ENCODE data around the gene BCAS3.

BCAS3 gene

GRCh38 chr17:61211236-61211635 lies 533.6 kb downstream of the BCAS3 start:
- no peak for DNase-seq

- no peak for DNase-seq
Measured at GRCh38 chr17:61212655-61213054, 535.0 kb downstream of the BCAS3 start.

GRCh38 chr17:61214753-61215152 lies 537.1 kb downstream of the BCAS3 start:
- no peak for DNase-seq

GRCh38 chr17:61216066-61216465 lies 538.4 kb downstream of the BCAS3 start:
- DNase-seq = no peak

- DNase-seq = no peak
Measured at GRCh38 chr17:61217878-61218437, 540.3 kb downstream of the BCAS3 start.

GRCh38 chr17:61218438-61218837 lies 540.8 kb downstream of the BCAS3 start:
- DNase-seq = no peak

GRCh38 chr17:61219460-61219859 lies 541.8 kb downstream of the BCAS3 start:
- no peak for DNase-seq

- DNase-seq = no peak
Measured at GRCh38 chr17:61221181-61221580, 543.5 kb downstream of the BCAS3 start.

GRCh38 chr17:61221597-61222471 lies 544.2 kb downstream of the BCAS3 start:
- DNase-seq = no peak

- DNase-seq = no peak
Measured at GRCh38 chr17:61223725-61224124, 546.1 kb downstream of the BCAS3 start.

GRCh38 chr17:61225178-61225882 lies 547.7 kb downstream of the BCAS3 start:
- DNase-seq = no peak

- DNase-seq = no peak
Measured at GRCh38 chr17:61227866-61228265, 550.2 kb downstream of the BCAS3 start.

GRCh38 chr17:61230461-61230860 lies 552.8 kb downstream of the BCAS3 start:
- no peak for DNase-seq

- no peak for DNase-seq
Measured at GRCh38 chr17:61230972-61231820, 553.5 kb downstream of the BCAS3 start.

GRCh38 chr17:61232871-61233270 lies 555.2 kb downstream of the BCAS3 start:
- no peak for DNase-seq

- DNase-seq = no peak
Measured at GRCh38 chr17:61233991-61234750, 556.5 kb downstream of the BCAS3 start.

GRCh38 chr17:61235001-61235826 lies 557.6 kb downstream of the BCAS3 start:
- DNase-seq = no peak

GRCh38 chr17:61235827-61236197 lies 558.2 kb downstream of the BCAS3 start:
- DNase-seq = no peak

- DNase-seq = no peak
Measured at GRCh38 chr17:61237275-61237674, 559.6 kb downstream of the BCAS3 start.

- DNase-seq = no peak
Measured at GRCh38 chr17:61238455-61238933, 560.8 kb downstream of the BCAS3 start.

- no peak for DNase-seq
Measured at GRCh38 chr17:61239327-61239726, 561.7 kb downstream of the BCAS3 start.
